ENCODE data around the gene TSPAN18. TPM values are rescaled to one million over a fixed set of nuclear protein-coding genes. Genes with fewer than 3 reads are reported as not detected.

The TSPAN18 gene
- total RNA-seq, 2 donors from 2014 or later, result 2.0 to 7.7 TPM

DNA sequence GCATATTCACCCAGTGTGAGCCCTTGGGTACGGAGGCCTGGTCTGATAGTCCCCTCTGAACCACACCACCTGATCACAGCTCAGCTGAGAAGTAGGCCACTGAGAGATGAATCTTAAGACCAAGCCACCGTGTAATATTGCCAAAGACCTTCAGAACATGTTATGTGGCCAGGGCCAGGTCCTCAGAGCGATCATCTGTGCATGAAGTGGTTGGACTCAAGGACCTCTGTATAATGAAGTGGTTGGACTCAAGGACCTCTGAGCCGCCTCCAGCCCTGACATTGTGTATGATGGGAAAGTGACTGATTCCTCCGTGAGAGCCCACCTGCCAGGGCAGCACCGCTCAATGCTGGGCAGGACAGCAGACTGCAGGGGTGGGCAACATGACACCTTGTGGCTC lies 153.7 kb downstream of the TSPAN18 start:
- Histone ChIP-seq H3K27ac (no peak overlapping the region), H3K27me3 (replicated peaks; ENCODE audit: insufficient read depth) (no peaks in the 10 kb centered on the region), H3K4me1 (ENCODE audit: control insufficient read depth in 1 of 2, low read depth in 2 of 2) (no peaks in the 10 kb centered on the region), H3K4me3 (no peak overlapping the region), H3K36me3 (no peaks in the 10 kb centered on the region), H3K9me3 (no peaks in the 10 kb centered on the region)
- no peak for DNase-seq (ENCODE audit: low spot score)
- TF ChIP-seq, protein P1, sequence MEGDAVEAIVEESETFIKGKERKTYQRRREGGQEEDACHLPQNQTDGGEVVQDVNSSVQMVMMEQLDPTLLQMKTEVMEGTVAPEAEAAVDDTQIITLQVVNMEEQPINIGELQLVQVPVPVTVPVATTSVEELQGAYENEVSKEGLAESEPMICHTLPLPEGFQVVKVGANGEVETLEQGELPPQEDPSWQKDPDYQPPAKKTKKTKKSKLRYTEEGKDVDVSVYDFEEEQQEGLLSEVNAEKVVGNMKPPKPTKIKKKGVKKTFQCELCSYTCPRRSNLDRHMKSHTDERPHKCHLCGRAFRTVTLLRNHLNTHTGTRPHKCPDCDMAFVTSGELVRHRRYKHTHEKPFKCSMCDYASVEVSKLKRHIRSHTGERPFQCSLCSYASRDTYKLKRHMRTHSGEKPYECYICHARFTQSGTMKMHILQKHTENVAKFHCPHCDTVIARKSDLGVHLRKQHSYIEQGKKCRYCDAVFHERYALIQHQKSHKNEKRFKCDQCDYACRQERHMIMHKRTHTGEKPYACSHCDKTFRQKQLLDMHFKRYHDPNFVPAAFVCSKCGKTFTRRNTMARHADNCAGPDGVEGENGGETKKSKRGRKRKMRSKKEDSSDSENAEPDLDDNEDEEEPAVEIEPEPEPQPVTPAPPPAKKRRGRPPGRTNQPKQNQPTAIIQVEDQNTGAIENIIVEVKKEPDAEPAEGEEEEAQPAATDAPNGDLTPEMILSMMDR (IDR thresholded peaks at IDR 0.05), result no peak
- ATAC-seq (ENCODE audit: insufficient number of reproducible peaks, low FRiP score, low read depth), result no peak

DNA sequence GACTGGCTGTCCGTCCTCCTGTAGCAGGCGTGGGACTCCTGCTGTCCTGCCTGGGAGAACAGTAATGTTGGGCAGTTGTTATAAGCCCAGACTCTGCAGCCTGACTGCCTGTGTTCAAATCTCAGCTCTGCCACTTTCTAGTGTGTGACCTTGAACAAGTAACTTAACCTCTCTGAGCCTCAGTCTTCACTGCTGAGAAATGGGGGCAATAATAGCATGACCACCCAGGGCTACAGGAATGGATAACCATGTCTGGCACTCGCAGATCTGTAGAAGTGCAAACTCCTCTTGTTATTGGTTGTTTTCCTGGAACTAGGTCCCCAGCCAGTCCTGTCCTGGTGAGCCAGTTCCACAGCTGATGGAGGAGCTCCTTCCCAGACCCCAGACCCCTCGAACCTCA lies 154.2 kb downstream of the TSPAN18 start:
- H3K4me1 ChIP-seq (ENCODE audit: control insufficient read depth in 1 of 2, low read depth in 2 of 2), result no peaks in the 10 kb centered on the region
- no peak overlapping the region for H3K4me3 ChIP-seq
- H3K9me3 ChIP-seq, result no peaks in the 10 kb centered on the region
- no peak overlapping the region for H3K27ac ChIP-seq
- no peaks in the 10 kb centered on the region for H3K27me3 ChIP-seq (replicated peaks; ENCODE audit: insufficient read depth)
- no peak for ATAC-seq (ENCODE audit: insufficient number of reproducible peaks, low FRiP score, low read depth)
- no peaks in the 10 kb centered on the region for H3K36me3 ChIP-seq
- TF ChIP-seq, protein P1 (IDR thresholded peaks at IDR 0.05), result no peak
- no peak for DNase-seq (ENCODE audit: low spot score)

DNA sequence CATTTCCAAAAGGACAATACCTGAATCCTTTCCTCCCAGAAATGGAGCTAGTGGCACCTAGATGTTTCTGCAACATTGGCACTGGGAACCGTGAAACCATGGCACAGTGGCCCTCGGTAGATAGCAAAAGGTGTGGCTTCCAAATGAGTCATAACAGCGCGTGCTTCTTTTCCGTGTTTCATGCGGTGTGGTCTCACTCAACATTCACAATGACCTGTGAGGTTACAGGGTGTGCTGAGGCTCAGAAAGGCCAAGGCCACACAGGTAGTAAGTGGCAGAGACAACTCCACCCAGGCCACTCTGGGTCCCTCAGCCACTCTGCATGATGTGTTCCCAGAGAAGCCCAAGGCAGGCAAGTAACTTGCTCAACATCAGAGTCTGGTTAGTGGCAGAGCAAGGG lies 156.5 kb downstream of the TSPAN18 start:
- TF ChIP-seq, protein P1 (IDR thresholded peaks at IDR 0.05), result no peak
- H3K4me1 ChIP-seq (ENCODE audit: control insufficient read depth in 1 of 2, low read depth in 2 of 2), result no peaks in the 10 kb centered on the region
- DNase-seq (ENCODE audit: low spot score) (no peak), ATAC-seq (ENCODE audit: insufficient number of reproducible peaks, low FRiP score, low read depth) (no peak)
- H3K4me3 ChIP-seq, result no peak overlapping the region
- no peaks in the 10 kb centered on the region for H3K27me3 ChIP-seq (replicated peaks; ENCODE audit: insufficient read depth)
- H3K36me3 ChIP-seq, result no peaks in the 10 kb centered on the region
- H3K9me3 ChIP-seq, result no peaks in the 10 kb centered on the region
- no peak overlapping the region for H3K27ac ChIP-seq

DNA sequence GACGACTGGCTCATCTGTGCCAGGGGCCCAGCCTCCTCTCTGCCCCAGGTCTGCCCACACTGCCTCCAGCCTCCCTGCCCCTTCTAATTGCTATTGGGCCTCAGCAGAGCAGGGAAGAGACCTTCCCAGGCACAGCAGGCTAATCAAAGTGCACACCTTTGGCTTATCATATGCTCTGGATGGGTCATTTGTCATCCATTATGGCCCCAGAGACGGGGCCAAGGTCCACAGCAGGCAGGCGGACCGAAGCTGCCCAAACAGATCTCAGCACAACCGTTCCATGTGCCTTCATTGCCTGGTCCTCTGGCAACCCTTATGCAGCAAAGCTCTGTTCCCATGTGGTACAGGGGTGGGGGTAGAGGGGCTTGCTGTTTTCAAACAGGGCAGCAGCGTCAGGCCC lies 157.3 kb downstream of the TSPAN18 start:
- H3K9me3 ChIP-seq, result no peaks in the 10 kb centered on the region
- no peak for DNase-seq (ENCODE audit: low spot score)
- H3K4me3 ChIP-seq, result no peak overlapping the region
- no peaks in the 10 kb centered on the region for H3K36me3 ChIP-seq
- TF ChIP-seq, protein P1 (IDR thresholded peaks at IDR 0.05), result no peak
- H3K4me1 ChIP-seq (ENCODE audit: control insufficient read depth in 1 of 2, low read depth in 2 of 2), result no peaks in the 10 kb centered on the region
- no peak for ATAC-seq (ENCODE audit: insufficient number of reproducible peaks, low FRiP score, low read depth)
- H3K27ac ChIP-seq, result no peak overlapping the region
- H3K27me3 ChIP-seq (replicated peaks; ENCODE audit: insufficient read depth), result no peaks in the 10 kb centered on the region

DNA sequence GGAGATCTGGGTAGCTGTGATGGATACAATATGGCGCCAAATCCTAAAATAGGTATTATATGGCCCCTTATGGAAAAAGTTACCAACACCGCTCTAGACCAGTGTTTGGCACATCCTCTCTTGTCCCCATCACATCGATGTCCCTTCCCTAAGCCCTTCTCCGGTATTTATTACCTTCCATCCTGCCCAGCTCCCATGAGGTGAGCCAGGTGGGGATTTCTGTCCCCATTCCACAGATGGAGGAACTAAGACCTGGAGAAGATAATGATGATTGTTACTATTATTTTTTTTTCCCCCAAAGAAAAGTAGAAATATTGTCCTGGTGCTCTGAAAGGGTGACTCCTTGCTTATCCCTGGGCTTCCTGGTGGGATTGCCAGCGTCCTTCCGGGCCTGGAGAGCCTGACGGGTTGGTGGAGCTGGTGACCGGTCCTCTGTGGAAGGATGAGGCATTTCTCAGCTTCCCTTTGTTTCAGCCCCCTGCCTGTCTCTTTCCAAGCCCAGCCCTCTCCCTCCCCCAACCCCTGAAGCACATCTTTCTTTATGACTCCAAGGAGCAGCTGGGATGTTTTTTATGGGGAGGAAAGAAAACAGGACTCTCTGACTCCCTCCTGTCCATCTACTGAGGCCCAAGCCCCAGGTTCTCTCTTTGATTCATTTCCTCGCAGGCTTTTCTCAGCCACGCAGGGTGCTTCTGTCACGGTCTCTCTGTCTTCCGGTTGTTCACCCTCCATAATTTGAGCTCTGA lies 158.5 kb downstream of the TSPAN18 start:
- TF ChIP-seq, protein P1 (IDR thresholded peaks at IDR 0.05), result no peak

More for the DNA sequence above, 158.5 kb downstream of the TSPAN18 start:
- DNase-seq (ENCODE audit: low spot score) (no peak), ATAC-seq (ENCODE audit: insufficient number of reproducible peaks, low FRiP score, low read depth) (no peak)
- no peaks in the 10 kb centered on the region for H3K36me3 ChIP-seq
- no peaks in the 10 kb centered on the region for H3K27me3 ChIP-seq (replicated peaks; ENCODE audit: insufficient read depth)
- H3K9me3 ChIP-seq, result no peaks in the 10 kb centered on the region
- no peaks in the 10 kb centered on the region for H3K4me1 ChIP-seq (ENCODE audit: control insufficient read depth in 1 of 2, low read depth in 2 of 2)
- H3K4me3 ChIP-seq, result no peak overlapping the region
- H3K27ac ChIP-seq, result no peak overlapping the region
